Measurements from ENCODE around the gene STX10.

- TF ChIP-seq CTCF (conservative IDR thresholded peaks at IDR 0.05) (no peak), ZFX (IDR thresholded peaks at IDR 0.05) (no peak)
Observed at GRCh38 chr19:13139633-13140311, 10.4 kb downstream of the STX10 start.

Measured in C4-2B (cell line).